ENCODE data around the gene VCAN.

The VCAN gene

GRCh38 chr5:83531661-83532060 lies 60.1 kb downstream of the VCAN start:
- no peak for DNase-seq (ENCODE audit: low read depth in 2 of 2)

DNA sequence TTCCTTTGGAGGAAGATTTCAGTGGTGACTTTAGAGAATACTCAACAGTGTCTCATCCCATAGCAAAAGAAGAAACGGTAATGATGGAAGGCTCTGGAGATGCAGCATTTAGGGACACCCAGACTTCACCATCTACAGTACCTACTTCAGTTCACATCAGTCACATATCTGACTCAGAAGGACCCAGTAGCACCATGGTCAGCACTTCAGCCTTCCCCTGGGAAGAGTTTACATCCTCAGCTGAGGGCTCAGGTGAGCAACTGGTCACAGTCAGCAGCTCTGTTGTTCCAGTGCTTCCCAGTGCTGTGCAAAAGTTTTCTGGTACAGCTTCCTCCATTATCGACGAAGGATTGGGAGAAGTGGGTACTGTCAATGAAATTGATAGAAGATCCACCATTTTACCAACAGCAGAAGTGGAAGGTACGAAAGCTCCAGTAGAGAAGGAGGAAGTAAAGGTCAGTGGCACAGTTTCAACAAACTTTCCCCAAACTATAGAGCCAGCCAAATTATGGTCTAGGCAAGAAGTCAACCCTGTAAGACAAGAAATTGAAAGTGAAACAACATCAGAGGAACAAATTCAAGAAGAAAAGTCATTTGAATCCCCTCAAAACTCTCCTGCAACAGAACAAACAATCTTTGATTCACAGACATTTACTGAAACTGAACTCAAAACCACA lies 67.4 kb downstream of the VCAN start:
- no peak for DNase-seq (ENCODE audit: low read depth in 2 of 2)

DNA sequence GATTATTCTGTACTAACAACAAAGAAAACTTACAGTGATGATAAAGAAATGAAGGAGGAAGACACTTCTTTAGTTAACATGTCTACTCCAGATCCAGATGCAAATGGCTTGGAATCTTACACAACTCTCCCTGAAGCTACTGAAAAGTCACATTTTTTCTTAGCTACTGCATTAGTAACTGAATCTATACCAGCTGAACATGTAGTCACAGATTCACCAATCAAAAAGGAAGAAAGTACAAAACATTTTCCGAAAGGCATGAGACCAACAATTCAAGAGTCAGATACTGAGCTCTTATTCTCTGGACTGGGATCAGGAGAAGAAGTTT lies 67.9 kb downstream of the VCAN start:
- no peak for DNase-seq (ENCODE audit: low read depth in 2 of 2)

GRCh38 chr5:83540105-83540504 lies 68.6 kb downstream of the VCAN start:
- no peak for DNase-seq (ENCODE audit: low read depth in 2 of 2)

DNA sequence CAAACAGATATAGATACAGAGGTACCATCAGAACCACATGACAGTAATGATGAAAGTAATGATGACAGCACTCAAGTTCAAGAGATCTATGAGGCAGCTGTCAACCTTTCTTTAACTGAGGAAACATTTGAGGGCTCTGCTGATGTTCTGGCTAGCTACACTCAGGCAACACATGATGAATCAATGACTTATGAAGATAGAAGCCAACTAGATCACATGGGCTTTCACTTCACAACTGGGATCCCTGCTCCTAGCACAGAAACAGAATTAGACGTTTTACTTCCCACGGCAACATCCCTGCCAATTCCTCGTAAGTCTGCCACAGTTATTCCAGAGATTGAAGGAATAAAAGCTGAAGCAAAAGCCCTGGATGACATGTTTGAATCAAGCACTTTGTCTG lies 69.2 kb downstream of the VCAN start:
- DNase-seq (ENCODE audit: low read depth in 2 of 2), result no peak

GRCh38 chr5:83542839-83543238 lies 71.3 kb downstream of the VCAN start:
- no peak for DNase-seq (ENCODE audit: low read depth in 2 of 2)

DNA sequence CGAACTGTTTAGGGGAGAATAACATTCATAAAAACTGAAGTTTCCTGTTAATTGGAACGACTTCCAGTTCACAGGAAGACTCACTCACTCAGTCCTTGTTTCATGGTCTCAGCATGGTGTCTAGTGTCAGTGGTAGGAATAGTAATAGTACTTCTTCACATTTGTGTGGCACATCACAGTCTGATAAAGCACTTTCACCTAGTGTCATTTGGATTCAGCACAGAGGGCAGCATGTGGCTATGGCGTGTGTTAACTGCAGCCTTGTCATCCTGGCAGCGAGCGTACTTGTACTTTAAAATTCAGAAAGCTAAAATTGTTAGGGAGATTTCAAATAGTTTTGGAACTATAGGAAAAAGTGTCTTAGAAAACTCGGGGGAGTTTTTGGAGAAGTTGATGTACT lies 72.4 kb downstream of the VCAN start:
- DNase-seq (ENCODE audit: low read depth in 2 of 2), result no peak

- DNase-seq (ENCODE audit: low read depth in 2 of 2), result no peak
Observed at GRCh38 chr5:83547161-83547560, 75.6 kb downstream of the VCAN start.

DNA sequence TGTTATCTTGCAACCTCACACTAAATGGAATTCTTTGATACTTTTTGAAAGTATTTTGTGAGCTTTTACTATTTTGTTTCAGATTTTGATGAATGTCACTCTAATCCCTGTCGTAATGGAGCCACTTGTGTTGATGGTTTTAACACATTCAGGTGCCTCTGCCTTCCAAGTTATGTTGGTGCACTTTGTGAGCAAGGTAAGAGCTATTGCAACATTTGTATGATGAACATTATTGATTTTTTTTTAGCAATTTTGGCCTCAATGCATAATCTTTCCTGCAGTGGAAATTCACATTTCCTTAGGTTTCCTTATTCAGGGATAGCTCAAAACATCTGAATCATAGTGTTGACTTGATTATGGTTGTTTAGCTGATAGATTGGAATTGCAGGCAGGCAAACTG lies 76.3 kb downstream of the VCAN start:
- DNase-seq (ENCODE audit: low read depth in 2 of 2), result no peak

GRCh38 chr5:83548581-83548980 lies 77.0 kb downstream of the VCAN start:
- DNase-seq (ENCODE audit: low read depth in 2 of 2), result no peak

DNA sequence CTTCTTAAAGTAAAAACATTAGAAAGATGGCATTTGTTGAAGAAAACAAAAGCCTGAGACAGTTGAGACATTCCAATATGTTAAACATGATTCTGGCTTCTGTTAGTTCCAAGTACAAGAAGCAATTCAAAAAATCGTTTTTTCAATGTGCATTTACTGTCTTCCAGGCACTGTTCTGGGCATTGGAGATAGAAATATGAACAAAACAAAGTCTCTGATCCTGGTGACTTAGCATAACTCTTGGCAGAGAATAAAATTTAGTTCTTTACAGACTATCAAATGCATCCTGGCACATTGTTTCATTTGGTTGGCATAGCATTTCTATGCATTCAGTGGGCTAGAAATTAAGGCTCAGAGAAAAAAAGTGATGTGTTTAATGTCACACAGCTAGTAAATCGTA lies 77.5 kb downstream of the VCAN start:
- DNase-seq (ENCODE audit: low read depth in 2 of 2), result no peak

DNA sequence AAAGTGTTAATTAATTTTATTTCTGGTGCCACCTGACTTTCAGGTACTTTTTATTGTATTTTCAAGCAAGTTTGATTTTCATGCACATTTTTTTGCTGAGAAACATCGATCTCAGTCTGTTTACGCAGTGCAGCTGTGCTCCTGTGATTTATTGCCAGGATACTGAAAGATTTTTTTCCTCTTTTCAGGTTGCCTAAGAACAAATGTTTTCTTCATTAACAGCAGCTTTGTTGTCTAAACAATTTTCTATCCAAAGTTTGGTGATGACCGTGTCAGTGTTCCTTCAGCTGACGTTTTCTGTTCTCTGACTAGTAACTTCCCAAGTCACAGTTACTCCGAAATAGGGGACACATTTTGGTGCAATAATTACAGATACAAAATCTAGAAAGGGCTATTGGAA lies 78.1 kb downstream of the VCAN start:
- DNase-seq (ENCODE audit: low read depth in 2 of 2), result no peak

DNA sequence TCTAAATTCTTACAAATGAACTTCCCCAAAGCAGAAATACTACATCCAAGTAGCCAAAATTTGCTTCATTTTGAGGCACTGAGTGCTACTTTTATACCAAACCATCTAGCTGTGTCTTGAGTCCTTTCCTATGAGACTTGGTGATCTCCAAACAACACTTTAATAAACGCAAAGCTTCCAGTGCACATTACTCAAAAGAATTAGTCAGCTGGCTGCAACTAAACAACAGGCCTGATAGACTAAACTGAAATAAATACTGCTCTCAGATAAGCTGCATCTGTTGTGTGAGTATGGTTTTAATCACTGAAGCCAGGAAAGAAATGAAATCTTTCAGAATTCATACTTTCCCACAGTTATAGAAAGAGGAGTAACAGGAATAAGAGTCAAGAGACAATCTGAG lies 80.3 kb downstream of the VCAN start:
- DNase-seq (ENCODE audit: low read depth in 2 of 2), result no peak

GRCh38 chr5:83552275-83552674 lies 80.7 kb downstream of the VCAN start:
- DNase-seq (ENCODE audit: low read depth in 2 of 2), result no peak

DNA sequence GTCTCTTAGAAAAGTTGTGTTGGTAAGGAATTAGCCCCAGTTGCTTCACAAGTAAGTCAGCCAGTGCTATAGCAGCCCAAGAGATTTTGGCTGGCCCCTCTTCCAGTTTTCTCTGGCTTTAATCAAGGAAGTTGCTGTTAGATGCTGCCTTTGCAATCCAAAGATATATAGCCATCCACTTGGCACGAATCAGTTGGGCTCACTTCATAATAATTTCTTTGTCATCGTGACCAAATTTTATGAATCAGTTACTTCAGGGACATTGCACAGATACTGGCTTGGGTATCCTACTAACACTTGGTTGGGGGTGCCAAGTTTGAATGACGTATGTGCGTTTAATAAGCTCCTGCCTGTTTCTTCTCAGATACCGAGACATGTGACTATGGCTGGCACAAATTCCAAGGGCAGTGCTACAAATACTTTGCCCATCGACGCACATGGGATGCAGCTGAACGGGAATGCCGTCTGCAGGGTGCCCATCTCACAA lies 81.5 kb downstream of the VCAN start:
- DNase-seq (ENCODE audit: low read depth in 2 of 2), result no peak

DNA sequence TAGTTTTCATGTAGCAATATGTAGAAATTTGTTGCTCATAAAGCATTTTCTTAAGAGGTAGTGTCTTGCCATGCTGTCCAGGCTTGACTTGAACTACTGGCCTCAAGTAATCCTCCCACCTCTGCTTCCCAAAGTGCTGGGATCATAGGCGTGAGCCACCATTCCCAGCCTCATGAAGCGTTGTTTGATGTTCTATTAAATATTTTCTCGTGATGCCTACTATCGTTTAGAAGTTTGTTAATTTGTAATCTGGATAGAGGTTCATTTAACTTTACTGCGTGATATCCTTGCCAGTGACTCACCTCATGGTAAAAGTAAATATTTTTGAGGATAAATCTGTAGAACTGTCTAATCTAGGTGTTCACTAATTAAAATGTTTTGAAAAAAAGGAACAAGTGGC lies 82.6 kb downstream of the VCAN start:
- DNase-seq (ENCODE audit: low read depth in 2 of 2), result no peak

DNA sequence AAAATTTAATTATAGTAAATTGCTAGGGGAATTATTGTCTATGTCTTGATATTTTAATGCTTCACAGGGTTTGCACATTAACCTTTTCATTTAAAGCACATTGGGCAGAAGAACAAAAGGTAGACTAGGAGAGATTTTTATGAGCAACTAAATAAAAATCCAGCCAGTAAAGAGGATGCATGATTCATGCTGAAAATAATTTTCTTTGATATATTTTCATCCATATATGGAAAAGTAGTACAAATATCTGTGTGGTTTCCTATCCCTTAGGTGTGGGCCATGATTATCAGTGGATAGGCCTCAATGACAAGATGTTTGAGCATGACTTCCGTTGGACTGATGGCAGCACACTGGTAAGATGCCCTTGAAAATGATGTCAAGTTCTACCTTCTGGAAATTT lies 83.1 kb downstream of the VCAN start:
- DNase-seq (ENCODE audit: low read depth in 2 of 2), result no peak

DNA sequence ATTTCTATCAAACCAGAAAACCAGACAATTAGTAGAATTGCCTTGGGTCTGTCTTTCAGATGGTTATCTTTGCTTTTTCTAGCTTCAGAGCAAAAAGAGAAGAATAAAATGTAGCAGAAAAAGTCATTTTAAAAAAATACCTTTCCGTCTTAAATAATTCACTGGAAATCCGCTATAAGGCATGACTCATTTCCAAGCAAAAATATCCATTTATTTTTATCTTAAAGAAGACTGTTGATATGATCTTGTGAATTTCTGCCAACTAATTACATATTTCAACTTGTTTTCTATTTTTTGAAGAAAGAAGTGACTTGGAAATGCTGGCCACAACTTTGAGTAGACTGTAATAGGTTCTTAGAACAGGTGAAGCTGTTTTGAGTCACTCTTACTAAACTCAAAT lies 83.7 kb downstream of the VCAN start:
- no peak for DNase-seq (ENCODE audit: low read depth in 2 of 2)

DNA sequence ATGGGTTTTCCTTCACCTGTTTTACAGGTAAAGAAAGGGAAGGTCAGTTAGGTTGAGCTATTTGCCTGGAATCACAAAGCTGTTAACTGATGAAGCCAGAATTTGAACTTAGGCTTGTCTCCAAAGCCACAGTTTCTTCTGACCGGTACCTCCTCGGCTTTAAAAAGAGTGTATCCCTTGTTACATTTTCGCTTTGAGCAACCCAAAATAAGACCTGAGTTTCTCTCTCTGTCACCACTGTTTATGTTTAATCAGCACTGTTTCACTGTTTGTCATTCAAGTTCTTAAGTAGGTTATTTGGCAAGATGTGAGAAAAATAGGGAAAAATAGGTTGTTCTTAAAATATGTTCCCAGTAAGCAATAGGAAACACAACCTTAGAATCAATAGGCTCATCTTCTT lies 84.6 kb downstream of the VCAN start:
- no peak for DNase-seq (ENCODE audit: low read depth in 2 of 2)

DNA sequence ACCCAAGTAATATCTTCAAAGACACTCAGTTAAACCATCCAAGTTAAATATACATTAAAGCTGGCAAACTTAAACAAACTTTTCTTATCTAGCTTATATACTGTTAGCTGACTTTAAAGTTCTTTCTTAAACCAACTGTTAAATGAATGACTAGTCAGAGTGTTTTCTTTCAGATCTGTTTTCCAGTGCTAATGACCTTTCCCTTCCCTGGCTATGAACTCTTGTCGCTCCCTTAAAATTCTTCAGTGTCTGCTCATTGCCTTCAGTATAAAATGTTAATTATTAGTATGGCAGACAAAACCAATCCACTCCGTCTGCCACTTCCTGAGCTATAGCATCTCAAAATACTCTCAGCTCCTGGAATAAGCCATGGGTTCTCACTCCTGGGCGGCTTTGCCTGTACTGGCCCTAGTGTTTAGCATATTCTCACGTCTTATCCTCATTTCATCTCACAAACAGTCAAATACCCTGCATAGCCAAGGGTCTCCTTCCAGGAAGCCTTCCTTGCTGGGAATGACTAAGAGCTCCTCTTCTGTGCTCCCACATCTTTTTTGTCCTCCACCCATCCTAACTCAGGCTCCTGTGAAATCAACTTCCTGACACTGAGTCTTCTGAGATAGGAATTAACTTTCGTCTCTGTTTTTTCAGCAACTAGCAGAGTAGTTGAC lies 87.7 kb downstream of the VCAN start:
- no peak for DNase-seq (ENCODE audit: low read depth in 2 of 2)

GRCh38 chr5:83562071-83562606 lies 90.6 kb downstream of the VCAN start:
- no peak for DNase-seq (ENCODE audit: low read depth in 2 of 2)

DNA sequence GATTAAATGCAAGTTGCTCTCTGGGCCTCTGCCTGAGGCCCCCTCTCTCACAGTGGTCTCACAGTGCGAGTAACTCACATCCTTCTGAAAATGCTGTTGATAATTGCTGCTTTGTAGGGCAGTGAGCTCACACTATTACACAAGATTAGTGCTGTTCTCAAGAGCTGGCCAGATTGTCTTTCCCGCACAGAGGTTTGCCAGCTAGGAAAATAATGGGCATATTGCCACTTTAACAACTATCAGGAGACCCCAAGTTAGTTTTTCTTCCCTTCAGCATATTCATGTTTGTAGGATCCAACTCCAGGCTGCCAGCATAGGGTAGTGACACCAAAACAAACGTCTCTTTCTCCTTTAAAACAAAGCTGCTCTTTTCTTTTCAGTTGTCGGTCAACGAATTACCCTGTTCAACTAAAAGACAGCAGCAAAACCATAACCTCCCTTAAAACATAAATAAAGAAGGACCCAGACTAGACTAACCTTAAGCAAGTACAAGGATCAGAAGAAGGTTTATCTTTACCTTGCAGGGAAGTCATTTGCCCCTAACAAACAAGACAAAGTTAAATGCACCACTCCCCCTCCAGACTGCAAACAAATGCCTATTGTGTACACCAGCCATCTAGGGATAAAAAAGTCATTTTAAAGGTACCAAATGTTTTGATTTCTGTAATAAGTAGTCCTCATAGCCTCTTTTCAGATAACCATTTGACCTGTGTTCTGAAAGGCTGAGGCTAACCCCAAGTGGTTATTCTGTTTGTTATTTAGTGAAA lies 91.4 kb downstream of the VCAN start:
- DNase-seq (ENCODE audit: low read depth in 2 of 2), result no peak

GRCh38 chr5:83563631-83564030 lies 92.1 kb downstream of the VCAN start:
- no peak for DNase-seq (ENCODE audit: low read depth in 2 of 2)
